HCT116 (cell line): ENCODE results near the gene PLBD2.

Experiments used
- CBX3 ChIP-seq: IDR thresholded peaks from 2 replicates; pipeline ENCODE4 v1.6.1; 2012; ENCODE audit warnings: low read depth
- CEBPB ChIP-seq: IDR thresholded peaks from 2 replicates; pipeline ENCODE4 v1.6.1; 2012; ENCODE audit warnings: low read depth
- CTCF ChIP-seq, 3 experiments: fragments of 200-600 bp in 1 of 3; sonication (generic) in 1 of 3; IDR thresholded peaks in 2 of 3; conservative IDR thresholded peaks in 1 of 3; 2 replicates each; pipeline ENCODE4 v1.5.1; 2012 to 2017; ENCODE audit warnings: low read depth in 2 of 3, low read length in 2 of 3, antibody characterized with exemption in 1 of 3, borderline replicate concordance in 1 of 3, control low read depth in 1 of 3, mild to moderate bottlenecking in 1 of 3, mixed read lengths in 1 of 3, mixed run types in 1 of 3, moderate library complexity in 1 of 3; ENCODE audit not compliant: insufficient read depth in 1 of 3
- ELF1 ChIP-seq: IDR thresholded peaks from 2 replicates; pipeline ENCODE4 v1.6.1; 2012; ENCODE audit warnings: low read depth, borderline replicate concordance
- EZH2 ChIP-seq: fragments of 200-600 bp; sonication (generic); IDR thresholded peaks from 2 replicates; pipeline ENCODE4 v1.6.1; 2017; ENCODE audit warnings: antibody characterized with exemption, mixed run types
- FOSL1 ChIP-seq: IDR thresholded peaks from 2 replicates; pipeline ENCODE4 v1.6.1; 2012; ENCODE audit warnings: low read depth
- POLR2A ChIP-seq: IDR thresholded peaks from 2 replicates; pipeline ENCODE4 v1.7.0; 2011; ENCODE audit warnings: borderline replicate concordance; ENCODE audit not compliant: insufficient read depth, insufficient read length; ENCODE audit errors: extremely low read depth
- YY1 ChIP-seq: IDR thresholded peaks from 2 replicates; pipeline ENCODE4 v1.6.1; 2011; ENCODE audit warnings: low read length, low read depth, moderate library complexity, mild to moderate bottlenecking; ENCODE audit not compliant: insufficient replicate concordance; ENCODE audit errors: extremely low read depth

GRCh38 chr12:113386866-113387566, 28.6 kb downstream of the PLBD2 start:
- TF ChIP-seq CTCF (IDR thresholded peaks at IDR 0.05 in 2 of 3, conservative IDR thresholded peaks at IDR 0.05 in 1 of 3; ENCODE audit: borderline replicate concordance in 1 of 3, insufficient read depth in 1 of 3, low read depth in 2 of 3, low read length in 2 of 3) (no peak), YY1 (no peak), POLR2A (no peak), ELF1 (no peak), FOSL1 (no peak), EZH2 (no peak), CBX3 (no peak), CEBPB (no peak)
